Neural cell (in vitro differentiated cells): ENCODE results near the gene MRPL36. TPM values are rescaled to one million over a fixed set of nuclear protein-coding genes. Genes with fewer than 3 reads are reported as not detected.

ENCODE experiments used
- H2AFZ ChIP-seq: fragments of 200-600, 300-800 bp; sonication (generic), shearing (Covaris generic); 2 replicates; pipeline ENCODE4 v1.6.0; 2014; ENCODE audit warnings: low read depth, mild to moderate bottlenecking, antibody characterized with exemption, low read length, moderate library complexity
- H3F3A ChIP-seq: fragments of 200-600 bp; shearing (Covaris generic); 2 replicates; pipeline ENCODE4 v1.6.1; 2016; ENCODE audit warnings: mild to moderate bottlenecking, moderate library complexity, mixed read lengths, antibody characterized with exemption, low read length; ENCODE audit not compliant: insufficient read depth, poor library complexity, severe bottlenecking
- H3K27ac ChIP-seq: fragments of 200-600, 300-800 bp; sonication (generic), shearing (Covaris generic); 2 replicates; pipeline ENCODE4 v1.5.1; 2014; ENCODE audit warnings: mild to moderate bottlenecking, low read length, moderate library complexity
- H3K27me3 ChIP-seq: fragments of 300-800, 200-600 bp; sonication (generic), shearing (Covaris generic); 2 replicates; pipeline ENCODE4 v1.6.0; 2014; ENCODE audit warnings: mild to moderate bottlenecking, low read depth, low read length, moderate library complexity; ENCODE audit not compliant: insufficient read depth
- H3K36me3 ChIP-seq: fragments of 300-800, 200-600 bp; sonication (generic), shearing (Covaris generic); 2 replicates; pipeline ENCODE4 v1.5.1; 2014; ENCODE audit warnings: mild to moderate bottlenecking, antibody characterized with exemption, low read length, moderate library complexity; ENCODE audit not compliant: insufficient read depth
- H3K4me2 ChIP-seq: fragments of 300-800, 200-600 bp; sonication (generic), shearing (Covaris generic); 2 replicates; pipeline ENCODE4 v1.6.0; 2014; ENCODE audit warnings: mild to moderate bottlenecking, low read length
- H3K4me3 ChIP-seq: fragments of 300-800, 200-600 bp; sonication (generic), shearing (Covaris generic); 2 replicates; pipeline ENCODE4 v1.5.1; 2014; ENCODE audit warnings: mild to moderate bottlenecking, low read length, moderate library complexity
- H3K79me2 ChIP-seq: fragments of 200-600 bp; shearing (Covaris generic); replicated peaks from 2 replicates; pipeline ENCODE4 v1.6.0; 2014; ENCODE audit warnings: mild to moderate bottlenecking, low read length, moderate library complexity; ENCODE audit not compliant: insufficient read depth
- H3K9ac ChIP-seq: fragments of 300-800, 200-600 bp; sonication (generic), shearing (Covaris generic); 2 replicates; pipeline ENCODE4 v1.6.1; 2016; ENCODE audit warnings: mild to moderate bottlenecking, low read length, mixed read lengths
- H3K9me2 ChIP-seq: fragments of 200-600 bp; shearing (Covaris generic); 2 replicates; pipeline ENCODE4 v1.6.1; 2016; ENCODE audit warnings: mild to moderate bottlenecking, low read length, mixed read lengths; ENCODE audit not compliant: insufficient read depth
- H3K9me3 ChIP-seq: fragments of 200-600, 300-800 bp; sonication (generic), shearing (Covaris generic); 2 replicates; pipeline ENCODE4 v1.6.1; 2016; ENCODE audit warnings: mild to moderate bottlenecking, mixed run types, low read length, moderate library complexity, mixed read lengths
- H4K20me1 ChIP-seq: fragments of 200-600 bp; shearing (Covaris generic); 2 replicates; pipeline ENCODE4 v1.6.1; 2016; ENCODE audit warnings: mild to moderate bottlenecking, mixed run types; ENCODE audit not compliant: insufficient read depth
- CTCF ChIP-seq: fragments of 450-650 bp; IDR thresholded peaks from 2 replicates; pipeline ENCODE4 v1.5.1; 2014; ENCODE audit warnings: antibody characterized with exemption, mild to moderate bottlenecking, moderate library complexity; ENCODE audit not compliant: poor library complexity, severe bottlenecking
- EP300 ChIP-seq: fragments of 450-650 bp; conservative IDR thresholded peaks from 2 replicates; pipeline ENCODE4 v1.6.1; 2014; ENCODE audit warnings: antibody characterized with exemption, mild to moderate bottlenecking, moderate library complexity; ENCODE audit not compliant: poor library complexity, severe bottlenecking
- EZH2 ChIP-seq: fragments of 200-600, 300-800 bp; shearing (Covaris generic), sonication (generic); IDR thresholded peaks from 2 replicates; pipeline ENCODE4 v1.6.1; 2014; ENCODE audit warnings: antibody characterized with exemption, low read length, borderline replicate concordance, mild to moderate bottlenecking; ENCODE audit not compliant: insufficient read depth, poor library complexity, severe bottlenecking
- MXI1 ChIP-seq: fragments of 450-650 bp; conservative IDR thresholded peaks from 2 replicates; pipeline ENCODE4 v1.6.1; 2014; ENCODE audit warnings: antibody characterized with exemption, mild to moderate bottlenecking; ENCODE audit not compliant: poor library complexity, severe bottlenecking
- POLR2AphosphoS5 ChIP-seq: IDR thresholded peaks from 2 replicates; pipeline ENCODE4 v1.6.1; 2012
- RAD21 ChIP-seq: fragments of 450-650 bp; conservative IDR thresholded peaks from 2 replicates; pipeline ENCODE4 v1.6.1; 2014; ENCODE audit warnings: antibody characterized with exemption, mild to moderate bottlenecking, moderate library complexity
- REST ChIP-seq: IDR thresholded peaks from 2 replicates; pipeline ENCODE4 v1.6.1; 2012; ENCODE audit warnings: borderline replicate concordance
- SMC3 ChIP-seq: fragments of 450-650 bp; conservative IDR thresholded peaks from 2 replicates; pipeline ENCODE4 v1.6.1; 2014; ENCODE audit warnings: antibody characterized with exemption, mild to moderate bottlenecking, moderate library complexity; ENCODE audit not compliant: poor library complexity
- TAF1 ChIP-seq: IDR thresholded peaks from 2 replicates; pipeline ENCODE4 v1.6.1; 2012; ENCODE audit warnings: low read depth
- polyA plus RNA-seq: library from polyadenylated mRNA; depleted of rRNA; stranded (reverse); fragments of >200 nt; gene quantifications from 2 replicates; pipeline ENCODE4 v1.2.3, GENCODE V29; 2014

MRPL36 gene
- polyA plus RNA-seq, 1 donor from 2014 or later: 51.9 TPM

DNA sequence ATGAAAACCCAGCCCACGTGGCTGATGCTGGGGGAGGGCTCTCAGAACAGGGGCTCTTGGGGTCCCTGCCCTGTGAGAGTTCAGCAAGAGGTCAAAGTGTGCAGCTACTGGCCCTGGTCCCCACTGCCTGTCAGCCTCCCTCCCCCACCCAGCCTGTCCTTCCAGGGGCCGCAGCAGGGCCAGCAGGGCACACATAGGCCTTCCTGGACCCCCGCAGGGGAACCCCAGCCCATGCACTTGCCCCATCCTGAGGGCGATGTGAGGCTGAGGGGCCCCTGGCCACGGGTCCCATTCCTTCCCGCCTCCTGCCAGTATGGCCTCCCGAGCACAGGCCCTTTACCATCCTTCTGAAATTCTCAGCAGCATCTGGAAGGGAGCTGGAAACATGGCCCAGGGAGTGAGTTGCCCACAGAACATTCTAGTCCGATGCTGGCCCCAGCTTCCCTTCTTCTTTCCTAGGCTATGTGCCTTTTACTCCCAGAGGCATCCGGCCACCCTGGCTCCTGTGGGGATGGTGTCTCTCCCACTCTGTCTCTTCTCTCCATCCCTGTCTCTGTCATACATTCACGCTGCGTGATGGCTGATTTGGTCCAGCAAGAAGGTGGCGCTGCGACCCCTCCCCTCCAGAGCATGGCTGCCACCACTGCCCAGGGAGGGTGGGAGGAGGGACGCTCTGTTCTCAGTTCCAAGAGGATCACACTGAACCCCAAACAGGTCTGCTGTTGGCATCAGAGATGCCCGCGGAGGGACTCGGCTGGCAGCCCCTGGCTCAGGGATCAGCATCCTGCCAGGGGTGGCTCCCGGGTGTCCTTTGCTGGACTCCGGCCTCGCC is 19.6 kb downstream of the MRPL36 start:
- Histone ChIP-seq H3K9ac (no peak overlapping the region), H3K4me3 (no peak overlapping the region), H2AFZ (no peak overlapping the region), H3K79me2 (no peaks in the 10 kb centered on the region), H3K9me3 (no peaks in the 10 kb centered on the region), H3K4me2 (no peak overlapping the region), H3K36me3 (no peaks in the 10 kb centered on the region), H4K20me1 (no peaks in the 10 kb centered on the region), H3F3A (no peaks in the 10 kb centered on the region), H3K9me2 (no peaks in the 10 kb centered on the region), H3K27ac (no peak overlapping the region), H3K27me3 (no peaks in the 10 kb centered on the region)
- TF ChIP-seq SMC3 (no peak), EZH2 (no peak), REST (no peak), EP300 (no peak), TAF1 (no peak), CTCF (no peak), RAD21 (no peak), POLR2AphosphoS5 (no peak), MXI1 (no peak)

DNA sequence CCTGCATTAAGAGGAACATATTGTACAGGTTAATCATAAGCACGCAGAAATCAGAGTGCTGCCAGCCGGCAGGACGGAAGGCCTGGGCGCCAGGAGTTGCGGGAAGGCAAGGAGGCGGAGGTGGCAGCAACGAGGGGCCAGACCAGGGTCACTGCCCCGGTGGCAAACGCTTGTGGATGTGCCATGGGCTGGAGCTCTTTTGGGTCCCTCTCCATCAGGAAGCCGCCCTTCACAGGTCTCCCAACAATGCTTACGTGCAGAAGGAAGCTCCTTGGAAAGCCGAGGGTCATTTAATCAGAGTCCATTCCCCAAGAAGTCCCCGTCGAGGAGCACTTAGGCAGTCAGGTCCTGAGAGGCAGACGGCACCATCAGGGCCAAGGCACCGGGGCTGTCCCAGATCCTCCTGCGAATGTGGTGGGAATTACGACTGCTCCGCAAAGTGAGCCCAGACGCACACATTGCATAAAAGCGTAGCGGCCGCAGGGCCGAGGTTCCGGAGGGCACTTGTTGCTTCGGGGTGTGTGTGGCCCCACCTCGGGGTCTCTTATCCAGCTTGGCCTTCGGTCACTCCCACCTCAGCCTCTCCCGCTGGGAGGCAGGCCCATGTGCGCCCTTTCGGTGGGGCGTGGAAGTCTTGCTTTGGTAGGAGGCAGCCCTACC is 20.5 kb downstream of the MRPL36 start:
- H3K36me3 ChIP-seq: no peaks in the 10 kb centered on the region

More for the DNA sequence above, 20.5 kb downstream of the MRPL36 start:
- H3K9ac ChIP-seq: no peak overlapping the region
- no peak for TF ChIP-seq POLR2AphosphoS5
- H2AFZ ChIP-seq: no peak overlapping the region
- no peaks in the 10 kb centered on the region for H3K9me2 ChIP-seq
- no peaks in the 10 kb centered on the region for H3K9me3 ChIP-seq
- no peaks in the 10 kb centered on the region for H3K27me3 ChIP-seq
- H3K4me2 ChIP-seq: no peak overlapping the region
- no peaks in the 10 kb centered on the region for H3F3A ChIP-seq
- H3K4me3 ChIP-seq: no peak overlapping the region
- H3K79me2 ChIP-seq: no peaks in the 10 kb centered on the region
- H4K20me1 ChIP-seq: no peaks in the 10 kb centered on the region
- H3K27ac ChIP-seq: no peak overlapping the region
